HG02763 (cell line): Measurements from ENCODE around the gene PIAS3.
A peak's percentile ranks its signal among the peaks of the same experiment; 100 is the strongest.

ENCODE experiments used
- ATAC-seq: cut with Tn5 transposase; IDR thresholded peaks from one replicate; pipeline ENCODE4 v1.9.1; 2021; ENCODE audit warnings: mild to moderate bottlenecking, moderate library complexity; ENCODE audit not compliant: unreplicated experiment

The PIAS3 gene

DNA sequence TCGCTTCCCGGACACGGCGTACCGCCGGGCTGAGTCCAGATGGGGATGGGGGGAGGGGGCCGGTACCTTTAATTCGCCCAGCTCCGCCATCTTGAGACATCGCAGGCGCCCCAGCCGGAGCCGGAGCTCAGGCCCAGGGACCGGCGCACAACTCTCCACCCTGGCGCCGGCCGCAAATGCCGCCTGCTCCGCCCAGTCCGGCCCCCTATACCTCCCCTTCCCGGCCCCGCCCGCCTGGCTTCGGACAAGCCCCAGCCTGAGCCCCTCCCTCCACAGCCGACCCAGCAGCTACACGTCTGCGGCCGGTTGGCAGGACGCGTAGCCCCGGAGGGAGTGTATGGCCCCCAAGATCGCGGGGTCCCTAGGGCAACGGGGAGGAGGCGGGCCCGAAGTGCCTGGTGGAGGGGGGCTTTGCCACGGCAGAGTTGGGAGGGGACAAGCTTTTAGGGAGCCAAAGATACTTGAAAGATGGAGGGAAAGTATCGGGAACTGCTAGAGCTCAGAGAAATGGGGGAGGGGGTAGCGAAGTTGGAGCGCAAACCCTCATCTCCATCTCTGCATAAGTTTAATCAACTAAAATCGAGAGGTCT, at the start of gene PIAS3:
Gene PIAS3 (minus strand): TSS at position 181 of the 590 bp plus-strand sequence. CDS start 91 bp downstream, at position 90.
- peak; percentile 87 for ATAC-seq

DNA sequence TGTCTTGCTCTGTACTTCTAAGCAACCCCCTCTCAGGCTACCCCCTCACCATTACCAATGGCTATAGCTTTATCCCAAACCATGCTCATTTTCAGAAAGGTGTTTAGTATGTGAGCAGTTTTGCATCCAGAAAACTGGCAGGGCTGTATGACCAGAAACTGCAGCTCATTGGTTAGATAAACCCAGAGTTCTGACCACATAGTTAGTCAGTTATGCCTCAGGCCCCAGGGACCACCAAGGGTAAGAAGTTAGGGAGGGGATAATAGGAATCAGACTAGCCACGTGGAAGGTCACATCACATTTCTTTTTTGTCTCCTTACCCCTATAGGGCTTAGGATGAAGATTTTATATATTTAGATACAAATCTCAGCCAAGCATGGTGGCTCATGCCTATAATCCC, 49.8 kb upstream of the PIAS3 start:
- no peak for ATAC-seq

DNA sequence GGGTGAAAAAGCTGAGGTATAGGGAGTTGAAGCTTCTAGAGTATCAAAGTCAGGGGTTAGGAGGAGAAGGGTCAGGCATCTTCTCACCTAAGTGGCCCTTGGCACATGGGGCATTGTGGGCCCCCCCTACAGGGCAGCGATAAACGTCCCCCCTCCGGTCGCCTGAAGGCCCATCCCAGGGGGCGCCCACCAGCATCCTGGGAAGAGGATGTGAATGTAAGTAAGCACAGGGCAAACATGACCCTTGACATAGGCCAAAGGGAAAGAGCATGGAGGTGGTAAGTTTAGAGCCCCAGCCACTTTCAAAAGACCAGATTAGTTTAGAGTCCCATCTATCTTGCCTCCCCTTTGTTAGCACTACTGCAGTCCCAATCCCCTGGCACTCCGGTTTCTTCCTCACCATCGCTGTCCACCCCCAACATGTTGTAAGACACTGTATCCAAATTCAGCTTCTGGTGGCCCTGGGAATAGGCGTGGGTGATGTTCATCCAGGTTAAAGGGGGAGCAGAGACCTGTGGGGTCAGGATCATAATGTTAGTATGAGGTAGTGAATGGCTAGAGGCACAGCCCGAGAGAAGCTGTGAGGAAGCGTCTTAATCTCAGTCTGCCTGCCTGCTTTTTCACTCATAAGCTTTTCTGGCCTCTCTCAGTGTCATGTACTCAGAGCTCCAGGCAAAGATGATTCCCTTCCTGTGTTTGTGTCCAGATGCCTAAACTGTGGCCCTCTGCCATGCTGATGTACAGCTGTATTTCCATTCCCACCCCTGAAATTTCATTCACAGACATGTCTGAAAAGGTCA, 48.3 kb upstream of the PIAS3 start:
- no peak for ATAC-seq

DNA sequence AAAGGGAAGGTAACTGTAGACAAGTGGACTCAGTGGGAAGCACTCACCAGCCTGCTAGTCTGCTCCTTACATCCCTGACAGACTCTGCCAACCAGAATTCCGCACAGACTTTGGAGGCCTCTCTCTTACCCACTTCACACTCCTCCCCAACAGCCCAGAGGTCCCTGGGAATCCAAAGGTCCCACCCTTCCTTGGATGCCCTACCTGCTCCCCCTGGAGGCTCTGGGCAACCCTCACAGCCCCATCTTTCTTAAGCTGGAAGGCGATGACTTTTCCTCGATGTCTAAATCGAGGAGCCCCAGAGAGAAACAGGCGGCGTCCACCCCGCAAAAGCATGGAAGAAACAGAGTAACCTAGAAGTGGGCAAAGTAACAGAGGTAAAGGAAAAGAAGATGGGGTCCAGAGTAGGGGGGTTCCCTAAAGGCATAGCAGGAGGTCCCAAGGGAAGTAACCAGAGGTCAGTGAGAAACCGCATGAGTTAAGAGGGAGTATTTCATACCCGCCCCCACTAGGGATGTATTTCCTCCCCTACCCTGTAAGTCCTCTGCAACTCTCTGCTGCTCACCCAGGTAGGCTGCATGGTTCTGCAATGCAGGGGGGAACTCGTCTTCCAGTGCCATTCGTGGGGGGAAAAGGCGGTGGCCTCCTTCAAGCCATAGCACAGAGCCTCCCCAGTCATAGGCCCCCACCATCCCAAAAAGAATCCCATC, 42.6 kb upstream of the PIAS3 start:
- no peak for ATAC-seq

DNA sequence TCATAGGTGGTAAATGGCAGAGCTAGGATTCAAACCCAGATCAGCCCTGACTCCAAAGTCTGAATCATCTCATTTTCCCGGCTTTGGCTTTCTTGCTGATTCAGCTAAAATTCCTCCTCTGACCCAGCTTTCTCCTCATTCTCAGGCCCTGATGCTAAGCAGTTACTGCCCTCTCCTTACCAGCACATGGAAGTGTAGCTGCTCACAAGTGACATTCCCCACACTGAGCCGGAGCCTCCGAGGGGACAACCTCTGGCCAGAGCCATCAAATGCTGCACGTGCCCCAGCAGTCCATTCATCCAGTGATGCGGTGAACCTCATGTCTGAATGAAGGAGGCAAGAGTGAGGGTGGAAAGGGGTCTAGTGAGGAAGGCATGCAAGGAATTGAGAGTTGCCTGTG, 39.9 kb upstream of the PIAS3 start:
- no peak for ATAC-seq

DNA sequence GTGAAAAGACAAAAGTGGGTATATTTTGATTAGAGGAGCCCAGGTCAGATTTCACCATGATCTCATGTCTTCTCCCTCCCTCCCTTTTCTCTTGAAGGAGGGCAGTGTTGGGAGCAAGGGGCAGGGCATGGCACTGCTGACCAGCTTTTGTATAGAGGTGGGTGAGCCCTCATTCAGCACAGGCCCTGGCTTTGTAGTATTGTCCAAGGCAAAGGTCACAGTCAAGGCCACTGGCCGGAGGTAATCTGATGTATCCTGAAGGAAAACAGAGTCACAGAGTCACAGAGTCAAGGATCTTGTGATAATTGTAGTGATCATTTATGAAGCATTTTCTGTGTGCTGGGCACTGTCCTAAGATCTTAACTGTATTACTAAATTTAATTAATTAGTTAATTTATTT, 39.1 kb upstream of the PIAS3 start:
- ATAC-seq: no peak

DNA sequence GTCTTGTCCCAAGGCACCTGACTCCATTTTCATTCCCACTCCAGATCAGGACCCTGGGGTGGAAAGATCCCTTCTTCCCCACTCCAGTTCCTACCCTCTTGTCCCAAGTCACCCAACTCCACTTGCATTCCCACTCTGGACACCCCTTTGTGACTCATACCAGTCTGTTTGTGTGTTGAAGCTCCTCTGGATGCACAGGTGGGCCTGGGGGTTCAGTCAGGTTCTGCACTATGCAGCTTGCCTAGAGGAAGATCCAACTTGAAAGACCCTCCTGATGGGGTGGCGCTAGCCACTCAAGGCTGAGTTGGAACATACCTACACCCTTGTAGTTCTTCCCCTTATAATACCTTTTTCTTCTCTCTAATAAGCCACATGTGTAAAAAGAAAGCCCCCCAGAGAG, 36.6 kb upstream of the PIAS3 start:
- no peak for ATAC-seq

DNA sequence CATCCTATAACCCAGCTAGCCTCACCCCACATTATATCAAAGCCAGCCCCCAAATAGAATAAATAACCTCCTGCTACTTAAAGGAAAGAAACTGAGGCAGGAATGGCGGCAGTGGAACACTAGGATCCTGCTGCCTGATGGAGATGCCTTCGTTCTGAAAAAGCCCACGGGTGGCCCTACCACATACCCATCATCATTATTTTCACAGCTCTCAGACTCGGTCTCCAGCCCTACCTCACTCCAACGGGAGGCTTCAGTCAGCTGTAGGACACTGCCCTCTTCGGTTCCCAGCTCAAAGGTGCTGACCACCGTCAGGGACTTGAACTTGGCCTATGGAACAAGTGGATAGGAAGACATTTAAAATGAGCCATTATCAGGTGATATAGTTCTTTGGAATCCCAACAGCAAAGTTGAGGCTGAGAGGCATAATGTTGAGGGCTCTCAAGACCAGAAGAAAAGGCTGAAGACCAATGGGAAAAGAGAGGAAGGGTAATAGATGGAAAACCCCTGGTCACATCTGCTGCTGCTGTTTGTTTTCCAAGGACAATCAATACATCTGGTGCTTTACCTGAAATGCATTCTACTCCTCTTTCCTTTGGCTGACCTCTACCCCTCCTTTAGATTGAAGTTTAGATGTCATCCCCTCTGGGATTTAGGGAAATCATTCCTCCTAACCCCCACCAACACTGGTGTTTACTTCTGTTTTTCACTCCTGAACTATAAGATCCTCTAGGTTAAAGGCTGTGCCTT, 34.6 kb upstream of the PIAS3 start:
- no peak for ATAC-seq

DNA sequence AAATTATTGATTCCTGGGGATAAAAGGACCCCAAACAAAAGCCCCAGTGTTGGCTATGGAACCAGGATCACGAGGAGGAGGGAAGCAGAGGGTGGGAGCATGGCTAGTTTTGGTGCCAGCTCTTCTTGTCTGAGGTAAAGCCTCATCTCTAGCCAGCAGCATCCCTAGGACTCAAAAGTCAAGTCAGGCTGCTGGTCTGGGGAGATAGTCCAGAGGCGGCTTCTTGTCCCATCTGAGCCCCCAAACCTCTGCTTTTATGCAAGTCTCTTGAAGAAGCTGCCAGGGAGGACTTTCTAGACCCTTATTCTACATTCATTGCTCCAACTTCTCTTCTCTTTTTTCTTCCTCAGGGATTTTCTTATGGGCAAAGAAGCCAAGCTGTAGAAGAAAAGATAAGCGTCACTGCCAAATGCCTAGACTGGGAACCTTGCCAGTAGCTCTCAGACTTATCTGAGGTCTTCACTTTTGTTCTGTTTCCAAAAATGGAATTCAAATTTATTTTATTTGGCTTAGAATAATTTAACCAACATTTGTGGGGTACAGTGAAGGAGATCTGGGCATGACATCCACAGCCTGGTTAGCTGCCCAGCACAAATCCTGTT, 33.7 kb upstream of the PIAS3 start:
- ATAC-seq: no peak

DNA sequence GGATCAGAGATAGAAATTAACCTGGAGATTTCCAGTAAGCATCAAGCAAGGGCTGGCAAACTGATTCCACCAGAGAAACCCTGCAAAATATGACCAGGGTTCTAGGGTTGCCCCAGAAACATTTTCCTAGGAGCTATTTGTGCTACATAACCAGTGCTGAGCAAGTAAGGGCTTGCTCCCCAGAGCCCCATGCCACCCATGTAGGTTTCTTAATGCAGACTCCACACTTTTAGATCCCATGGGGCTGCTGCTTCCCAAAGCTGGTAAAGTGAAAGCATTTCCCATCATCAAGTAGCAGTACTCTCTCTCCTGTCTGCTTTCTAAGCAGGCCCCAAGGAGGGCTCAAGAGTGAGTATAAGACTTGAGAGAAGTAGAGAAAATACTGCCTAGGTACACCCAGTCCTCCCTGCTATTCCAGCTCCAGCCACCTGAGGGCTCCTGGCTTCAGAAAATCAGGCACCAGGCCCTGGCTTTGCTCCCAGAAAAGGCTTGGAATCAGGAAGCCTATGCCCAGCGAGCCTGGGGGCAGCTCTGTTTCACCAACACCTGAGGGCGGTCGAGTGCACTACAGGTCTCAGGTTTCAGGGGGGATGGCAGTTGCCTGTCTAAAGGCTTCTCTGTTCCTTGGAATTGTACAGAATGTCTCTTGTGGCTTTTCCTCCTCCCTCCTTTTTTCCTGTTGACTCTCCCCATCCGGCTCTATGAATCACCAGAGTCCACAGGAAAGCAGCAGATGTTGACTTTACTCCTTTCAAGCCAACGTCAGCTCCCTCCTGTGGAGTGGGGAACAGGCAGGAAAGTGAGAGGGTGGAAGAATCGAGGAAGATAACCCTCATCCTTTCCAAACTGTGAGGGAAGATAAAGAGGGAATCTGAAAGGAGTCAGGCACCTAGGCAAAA, 33.0 kb upstream of the PIAS3 start:
- no peak for ATAC-seq

DNA sequence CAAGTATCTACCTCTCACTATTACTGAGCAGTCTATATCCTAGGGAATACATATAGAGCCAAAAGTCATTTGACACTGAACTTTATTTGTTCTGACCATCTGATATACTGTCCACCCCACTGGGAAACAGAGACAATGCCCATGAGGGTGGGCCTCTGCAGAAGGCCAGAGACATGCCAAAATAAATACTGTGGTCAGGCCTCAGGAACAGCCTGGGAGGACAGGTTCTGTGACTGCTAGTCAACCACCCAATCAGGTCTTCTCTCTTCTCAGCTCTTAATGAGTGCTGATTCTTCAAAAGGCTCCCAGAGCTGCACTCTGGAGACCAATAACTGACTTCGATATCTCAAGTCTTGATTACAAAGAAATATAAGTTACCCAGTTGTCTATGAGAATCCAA, 32.3 kb upstream of the PIAS3 start:
- no peak for ATAC-seq

DNA sequence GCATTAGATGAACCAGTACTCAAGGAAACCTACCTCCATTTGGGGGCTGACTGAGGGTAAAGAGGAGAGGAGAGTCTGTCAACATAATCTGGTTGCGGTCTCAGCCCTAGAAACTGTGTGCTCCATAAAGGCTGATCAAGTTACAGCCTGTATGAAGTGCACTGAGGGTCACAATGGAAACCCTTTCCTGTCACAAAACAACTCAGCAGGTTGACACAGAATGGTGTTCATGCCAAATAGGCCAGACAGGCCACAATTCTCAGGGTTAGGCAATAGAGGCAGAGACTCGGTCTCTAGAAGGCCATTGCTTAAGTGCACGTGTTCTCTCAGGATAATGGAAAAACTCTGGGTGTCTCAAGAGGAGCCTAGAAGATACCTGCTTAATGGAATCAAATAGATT, 30.8 kb upstream of the PIAS3 start:
- no peak for ATAC-seq

DNA sequence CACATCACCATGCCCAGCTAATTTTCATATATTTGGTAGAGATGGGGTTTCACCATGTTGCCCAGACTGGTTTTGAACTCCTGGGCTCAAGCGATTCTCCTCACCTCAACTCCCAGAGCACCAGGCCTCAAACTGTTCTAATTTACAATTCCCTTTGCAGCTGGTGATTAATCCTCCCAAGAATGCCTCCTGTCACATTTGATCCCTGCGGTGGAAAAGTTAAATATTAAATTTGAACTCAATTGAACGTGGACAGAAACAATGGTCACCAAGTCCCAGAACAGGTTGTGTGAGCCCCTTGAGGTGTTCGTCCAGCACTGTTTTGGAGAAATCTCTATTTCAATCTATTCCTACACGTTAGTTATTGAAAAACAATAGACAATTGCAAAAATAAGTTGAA, 28.8 kb upstream of the PIAS3 start:
- ATAC-seq: no peak

DNA sequence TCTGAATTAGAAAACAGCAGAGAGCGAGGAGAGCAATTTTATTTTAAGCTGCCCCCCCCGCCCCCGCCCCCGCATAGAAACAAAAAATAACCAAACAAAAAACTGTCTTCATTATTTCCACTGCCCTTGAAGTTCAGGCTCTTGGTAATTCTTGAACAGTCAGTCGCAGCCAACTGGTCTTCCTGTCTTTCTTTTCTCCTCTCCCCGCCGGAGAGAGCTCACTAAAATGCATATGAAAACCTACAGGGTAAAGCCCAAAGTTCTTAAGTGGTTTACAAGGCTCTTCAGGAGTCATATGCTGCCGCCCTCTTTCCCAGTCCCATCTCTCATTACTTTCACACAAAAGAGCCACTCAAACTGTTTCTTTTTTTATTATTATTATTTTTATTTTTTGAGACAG, 27.9 kb upstream of the PIAS3 start:
- ATAC-seq: no peak

DNA sequence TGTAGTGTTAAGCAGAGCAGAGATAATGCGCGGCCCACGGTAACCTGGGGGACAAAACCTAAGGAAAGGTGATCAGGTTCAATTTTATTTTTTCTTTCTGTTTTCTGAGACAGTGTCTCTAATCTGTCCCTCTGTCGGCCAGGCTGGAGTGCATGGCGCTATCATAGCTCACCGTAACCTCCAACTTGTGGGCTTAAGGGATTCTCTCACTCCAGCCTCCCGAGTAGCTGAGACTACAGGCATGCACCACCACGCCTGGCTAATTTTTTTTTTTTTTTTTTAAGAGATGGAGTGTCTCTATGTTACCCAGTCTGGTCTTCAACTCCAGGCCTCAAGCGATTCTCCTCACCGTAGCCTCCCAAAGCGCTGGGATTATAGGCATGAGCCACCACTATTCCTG, 27.5 kb upstream of the PIAS3 start:
- ATAC-seq: no peak

DNA sequence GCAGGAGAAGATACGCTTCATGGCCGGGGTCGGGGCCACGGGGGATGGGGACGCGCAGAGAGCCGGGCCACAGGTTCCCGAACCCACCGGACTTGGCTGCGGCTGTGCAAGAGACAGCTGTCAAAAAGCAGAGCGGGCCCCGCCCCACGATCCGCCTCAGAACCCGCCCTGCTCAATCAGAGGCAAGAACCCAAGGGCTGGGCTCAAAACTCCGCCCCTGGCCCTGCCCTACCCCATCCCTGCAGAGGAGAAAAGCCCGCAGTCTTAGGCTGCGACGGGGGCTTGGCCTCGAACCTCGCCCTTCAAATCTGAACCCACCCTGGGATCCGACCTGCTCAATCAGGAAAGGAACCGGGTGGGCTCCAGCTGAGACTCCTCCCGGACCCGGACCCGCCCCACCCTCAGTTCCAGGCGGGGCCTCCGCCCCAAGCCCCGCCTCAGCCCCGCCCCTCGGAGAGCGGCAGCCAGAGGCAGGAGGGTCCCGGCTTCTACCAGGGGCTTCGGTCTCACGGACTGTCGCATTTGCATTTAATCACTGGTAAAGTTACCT, 26.9 kb upstream of the PIAS3 start, which contains the start of gene ANKRD35:
Gene ANKRD35 (minus strand): TSS at position 129 of the 550 bp plus-strand sequence. CDS start 108 bp downstream, at position 21.
- peak; percentile 93 for ATAC-seq

DNA sequence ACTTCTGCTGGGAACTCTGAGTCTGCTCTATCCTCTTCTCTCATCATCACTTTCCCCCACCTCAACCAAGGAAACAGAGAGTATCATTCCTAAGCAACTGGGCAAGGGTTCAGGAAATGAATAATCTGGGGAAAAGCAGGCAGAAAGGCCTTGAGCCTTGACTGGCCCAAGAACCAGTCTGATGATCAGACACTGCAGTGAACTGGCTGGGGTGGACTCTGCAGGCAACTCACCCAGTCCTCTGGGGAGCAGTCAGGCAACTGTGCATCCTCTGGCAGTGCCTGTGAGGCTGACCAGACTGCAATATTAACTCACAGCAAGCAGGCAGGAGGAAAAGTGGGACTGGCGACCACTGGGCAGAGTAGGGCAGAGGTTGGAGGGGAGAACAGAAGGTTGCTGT, 25.8 kb upstream of the PIAS3 start:
- ATAC-seq: no peak

DNA sequence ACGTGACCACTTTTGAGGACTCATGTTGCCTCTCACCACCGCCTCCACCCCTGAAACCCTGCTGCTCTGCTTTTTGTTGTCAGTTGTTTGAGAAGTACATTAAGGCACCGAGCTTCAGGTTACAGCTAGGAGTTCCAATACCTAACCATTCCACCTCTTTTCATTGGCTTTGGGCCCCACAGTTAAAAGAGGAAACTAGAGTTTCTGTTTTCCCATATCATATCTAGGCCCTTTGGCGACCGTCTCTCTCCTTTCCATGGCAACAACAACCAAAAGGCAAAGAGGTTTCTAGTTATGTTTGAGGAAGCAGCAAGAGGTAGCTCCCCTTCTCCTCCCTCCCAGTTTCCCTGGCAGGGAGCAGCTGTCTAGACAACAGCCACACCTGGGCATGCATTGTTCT, 20.9 kb upstream of the PIAS3 start:
- ATAC-seq: no peak

DNA sequence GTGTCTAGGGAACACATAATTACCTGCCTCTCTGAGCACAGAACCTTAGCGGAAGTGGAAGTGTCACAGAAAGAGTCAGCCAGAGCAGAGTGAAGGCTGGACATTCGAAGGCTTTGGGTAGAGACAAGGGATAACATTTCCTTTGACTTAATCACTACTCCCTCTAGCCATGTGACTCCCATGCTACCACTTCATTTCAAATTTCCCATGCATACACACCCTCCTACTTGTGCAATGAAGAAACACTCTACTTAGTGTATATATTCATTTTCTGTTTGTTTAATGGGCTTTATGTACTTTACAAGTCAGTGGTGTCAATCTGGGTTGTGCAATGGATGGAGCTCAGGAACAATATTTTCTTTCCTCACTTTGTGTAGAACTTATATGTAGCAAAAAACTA, 19.8 kb upstream of the PIAS3 start:
- ATAC-seq: no peak
